GM19467 (cell line): ENCODE measurements around the gene TTC22.
A peak's percentile ranks its signal among the peaks of the same experiment; 100 is the strongest.
"Not testable (repeated sequence)": the region's sequence is repeated elsewhere in the genome, so short reads cannot be mapped to it uniquely, and the experiment has no call there.

Source experiments
- ATAC-seq: cut with Tn5 transposase; IDR thresholded peaks from one replicate; pipeline ENCODE4 v1.9.1; 2021; ENCODE audit warnings: mild to moderate bottlenecking, moderate library complexity; ENCODE audit not compliant: unreplicated experiment

TTC22 gene

GRCh38 chr1:54791880-54792522 is 9.1 kb downstream of the TTC22 start:
- ATAC-seq: no peak

GRCh38 chr1:54788459-54788858 is 12.7 kb downstream of the TTC22 start:
- no peak for ATAC-seq

GRCh38 chr1:54787604-54788003 is 13.5 kb downstream of the TTC22 start:
- ATAC-seq: no peak

- ATAC-seq: no peak
These were observed 14.3 kb downstream of the TTC22 start for GRCh38 chr1:54786778-54787177.

- ATAC-seq: no peak
These were observed 17.1 kb downstream of the TTC22 start for GRCh38 chr1:54784066-54784465.

GRCh38 chr1:54782588-54782987 is 18.5 kb downstream of the TTC22 start:
- ATAC-seq: no peak

GRCh38 chr1:54782156-54782555 is 19.0 kb downstream of the TTC22 start:
- ATAC-seq: no peak

- ATAC-seq: no peak
These were observed 19.9 kb downstream of the TTC22 start for GRCh38 chr1:54781023-54781723.

- no peak for ATAC-seq
These were observed 23.7 kb downstream of the TTC22 start for GRCh38 chr1:54777431-54777830.

- ATAC-seq: no peak
These were observed 24.1 kb downstream of the TTC22 start for GRCh38 chr1:54777011-54777410.

GRCh38 chr1:54775828-54776721 is 25.0 kb downstream of the TTC22 start:
- ATAC-seq: not testable (repeated sequence)

GRCh38 chr1:54774820-54775498 is 26.2 kb downstream of the TTC22 start:
- no peak for ATAC-seq

- no peak for ATAC-seq
These were observed 28.2 kb downstream of the TTC22 start for GRCh38 chr1:54772951-54773350.

- ATAC-seq: no peak
These were observed 33.0 kb downstream of the TTC22 start for GRCh38 chr1:54768093-54768492.

- ATAC-seq: no peak
These were observed 33.6 kb downstream of the TTC22 start for GRCh38 chr1:54767526-54767925.

GRCh38 chr1:54766726-54767125 is 34.4 kb downstream of the TTC22 start:
- ATAC-seq: no peak

- ATAC-seq: peak; percentile 9
These were observed 36.1 kb downstream of the TTC22 start for GRCh38 chr1:54764922-54765561.

GRCh38 chr1:54764133-54764921 is 36.8 kb downstream of the TTC22 start, which contains the start of gene PARS2:
Gene PARS2 (minus strand): TSS chr1:54764523. CDS start chr1:54759161, 5,362 bp downstream.
- ATAC-seq: peak; percentile 95

- ATAC-seq: no peak
These were observed 37.3 kb downstream of the TTC22 start for GRCh38 chr1:54763816-54764132.
